HEK293 (cell line): ENCODE measurements around the gene TRMT13.
"Not testable (repeated sequence)": the region's sequence is repeated elsewhere in the genome, so short reads cannot be mapped to it uniquely, and the experiment has no call there.

Experiments used
- CTCF ChIA-PET: fragments of 350-600 bp; formaldehyde crosslinking; extraction: SDS; loops from one replicate; lab custom pipeline; 2021; ENCODE audit warnings: antibody characterized with exemption; lab: Yijun Ruan, JAX
- POLR2A ChIA-PET: fragments of 300-600 bp; formaldehyde crosslinking; extraction: SDS; loops from one replicate; lab custom pipeline; 2020; ENCODE audit warnings: antibody characterized with exemption, inconsistent platforms; lab: Yijun Ruan, JAX
- H3K27ac ChIP-seq: fragments of 200-500 bp; sonication (Bioruptor generic); 2 replicates; pipeline ENCODE4 v1.5.1; 2014; ENCODE audit warnings: low read depth, low read length, control low read depth, inconsistent platforms; ENCODE audit errors: extremely low read depth
- H3K36me3 ChIP-seq, 2 experiments: fragments of 200-500 bp in 1 of 2; sonication (Bioruptor generic) in 1 of 2; 1 replicate in 1 of 2; 2 replicates in 1 of 2; pipeline ENCODE4 v1.5.1; 2014 to 2017; ENCODE audit warnings: inconsistent platforms in 2 of 2, low read length in 2 of 2; ENCODE audit not compliant: control insufficient read depth in 2 of 2, insufficient read depth in 1 of 2
- H3K4me1 ChIP-seq: fragments of 200-500 bp; sonication (Bioruptor generic); 2 replicates; pipeline ENCODE4 v1.5.1; 2014; ENCODE audit warnings: mild to moderate bottlenecking, low read length, inconsistent platforms; ENCODE audit not compliant: control insufficient read depth, insufficient read depth
- H3K4me3 ChIP-seq: 2 replicates; pipeline ENCODE4 v1.5.1; 2011; ENCODE audit warnings: low read depth, mild to moderate bottlenecking, control low read depth, low read length, moderate library complexity
- H3K9me3 ChIP-seq: fragments of 200-500 bp; sonication (Bioruptor generic); 2 replicates; pipeline ENCODE4 v1.5.1; 2014; ENCODE audit warnings: low read depth, low read length, inconsistent platforms; ENCODE audit not compliant: control insufficient read depth, insufficient read depth
- OSR2 ChIP-seq: fragments of 450-650 bp; formaldehyde crosslinking; IDR thresholded peaks from 2 replicates; pipeline ENCODE4 v1.5.1; 2016; ENCODE audit warnings: missing biosample characterization, missing genetic modification characterization
- SP7 ChIP-seq: fragments of 450-650 bp; formaldehyde crosslinking; IDR thresholded peaks from 2 replicates; pipeline ENCODE4 v1.5.1; 2016; ENCODE audit warnings: missing biosample characterization, missing genetic modification characterization
- ZNF223 ChIP-seq: fragments of 450-650 bp; formaldehyde crosslinking; IDR thresholded peaks from 2 replicates; pipeline ENCODE4 v1.5.1; 2016; ENCODE audit warnings: missing biosample characterization, missing genetic modification characterization
- ZNF501 ChIP-seq: fragments of 450-650 bp; formaldehyde crosslinking; IDR thresholded peaks from 2 replicates; pipeline ENCODE4 v1.5.1; 2016; ENCODE audit warnings: missing biosample characterization, missing genetic modification characterization
- ZNF76 ChIP-seq: fragments of 450-650 bp; formaldehyde crosslinking; IDR thresholded peaks from 2 replicates; pipeline ENCODE4; 2016; ENCODE audit warnings: low read depth, missing biosample characterization, missing genetic modification characterization, borderline replicate concordance
- TF ChIP-seq, protein P1 (sequence below): fragments of 450-650 bp; formaldehyde crosslinking; IDR thresholded peaks from 2 replicates; pipeline ENCODE4 v1.5.1; 2016; ENCODE audit warnings: missing biosample characterization, missing genetic modification characterization, borderline replicate concordance
- TF ChIP-seq, protein P2 (sequence below): fragments of 450-650 bp; formaldehyde crosslinking; IDR thresholded peaks from 2 replicates; pipeline ENCODE4 v1.5.1; 2016; ENCODE audit warnings: missing biosample characterization, missing genetic modification characterization

The TRMT13 gene

DNA sequence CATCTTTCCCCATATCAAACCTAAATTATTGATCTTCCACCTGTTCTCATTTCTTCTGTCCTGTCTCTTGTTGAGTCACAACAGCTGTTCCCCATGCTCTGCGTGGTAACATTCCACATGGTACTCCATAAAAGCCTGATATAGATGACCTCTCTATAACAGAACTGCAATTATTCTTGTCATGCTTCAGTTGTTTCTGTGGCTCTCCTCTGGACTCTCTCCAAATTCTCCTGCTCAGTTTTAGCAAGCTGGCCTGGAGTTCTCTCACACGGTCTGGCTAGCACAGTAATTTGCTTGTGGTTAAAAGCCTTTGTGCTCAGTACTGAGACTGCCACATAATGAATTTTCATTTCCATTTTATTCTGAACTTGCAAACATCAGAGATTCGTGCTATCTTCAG lies 55.7 kb downstream of the TRMT13 start (continued):
- TF ChIP-seq, protein P1, sequence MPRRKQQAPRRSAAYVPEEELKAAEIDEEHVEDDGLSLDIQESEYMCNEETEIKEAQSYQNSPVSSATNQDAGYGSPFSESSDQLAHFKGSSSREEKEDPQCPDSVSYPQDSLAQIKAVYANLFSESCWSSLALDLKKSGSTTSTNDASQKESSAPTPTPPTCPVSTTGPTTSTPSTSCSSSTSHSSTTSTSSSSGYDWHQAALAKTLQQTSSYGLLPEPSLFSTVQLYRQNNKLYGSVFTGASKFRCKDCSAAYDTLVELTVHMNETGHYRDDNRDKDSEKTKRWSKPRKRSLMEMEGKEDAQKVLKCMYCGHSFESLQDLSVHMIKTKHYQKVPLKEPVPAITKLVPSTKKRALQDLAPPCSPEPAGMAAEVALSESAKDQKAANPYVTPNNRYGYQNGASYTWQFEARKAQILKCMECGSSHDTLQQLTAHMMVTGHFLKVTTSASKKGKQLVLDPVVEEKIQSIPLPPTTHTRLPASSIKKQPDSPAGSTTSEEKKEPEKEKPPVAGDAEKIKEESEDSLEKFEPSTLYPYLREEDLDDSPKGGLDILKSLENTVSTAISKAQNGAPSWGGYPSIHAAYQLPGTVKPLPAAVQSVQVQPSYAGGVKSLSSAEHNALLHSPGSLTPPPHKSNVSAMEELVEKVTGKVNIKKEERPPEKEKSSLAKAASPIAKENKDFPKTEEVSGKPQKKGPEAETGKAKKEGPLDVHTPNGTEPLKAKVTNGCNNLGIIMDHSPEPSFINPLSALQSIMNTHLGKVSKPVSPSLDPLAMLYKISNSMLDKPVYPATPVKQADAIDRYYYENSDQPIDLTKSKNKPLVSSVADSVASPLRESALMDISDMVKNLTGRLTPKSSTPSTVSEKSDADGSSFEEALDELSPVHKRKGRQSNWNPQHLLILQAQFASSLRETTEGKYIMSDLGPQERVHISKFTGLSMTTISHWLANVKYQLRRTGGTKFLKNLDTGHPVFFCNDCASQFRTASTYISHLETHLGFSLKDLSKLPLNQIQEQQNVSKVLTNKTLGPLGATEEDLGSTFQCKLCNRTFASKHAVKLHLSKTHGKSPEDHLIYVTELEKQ (tag by site-specific recombination): 0 out of 2 replicates have a peak, but pooled peaks have one; percentile 47
- peak; percentile 55; the same call in 1 of the 2 replicates for TF ChIP-seq OSR2
- TF ChIP-seq SP7: peak; percentile 87
- no peak for TF ChIP-seq ZNF501

DNA sequence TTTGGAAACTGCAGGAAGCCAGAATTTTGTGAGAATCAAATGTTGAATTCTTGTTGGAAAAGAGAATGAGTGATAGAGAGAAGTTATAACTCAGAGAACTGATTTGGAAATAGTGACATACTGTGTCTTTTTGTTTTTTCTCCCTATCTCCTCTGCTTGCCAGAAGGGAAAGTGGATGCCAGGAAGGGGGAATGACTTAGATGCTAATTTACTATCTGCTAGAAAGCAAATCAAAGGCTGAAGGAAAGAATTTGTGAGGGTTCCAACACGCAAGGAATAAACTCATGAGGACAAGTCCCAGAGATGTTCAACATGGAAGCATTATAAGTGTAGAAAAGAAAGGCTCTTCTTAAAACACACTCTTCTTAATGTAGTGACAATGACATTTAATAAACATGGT lies 65.6 kb downstream of the TRMT13 start:
- Histone ChIP-seq H3K4me3 (no peak overlapping the region), H3K9me3 (no peaks in the 10 kb centered on the region), H3K27ac (no peak overlapping the region), H3K4me1 (no peaks in the 10 kb centered on the region), H3K36me3 (peaks cover 12 to 44% of the 10 kb centered on the region in 2 experiments)
- ChIA-PET POLR2A (interaction anchor here (0.6 kb wide), 1 partner anchor 260 kb away, joined by 3 read pairs; no protein-coding TSS in a partner anchor), CTCF (no interaction called here)
- TF ChIP-seq ZNF76 (tag by site-specific recombination) (no peak), ZNF223 (tag by site-specific recombination) (no peak)
- TF ChIP-seq, protein P2, sequence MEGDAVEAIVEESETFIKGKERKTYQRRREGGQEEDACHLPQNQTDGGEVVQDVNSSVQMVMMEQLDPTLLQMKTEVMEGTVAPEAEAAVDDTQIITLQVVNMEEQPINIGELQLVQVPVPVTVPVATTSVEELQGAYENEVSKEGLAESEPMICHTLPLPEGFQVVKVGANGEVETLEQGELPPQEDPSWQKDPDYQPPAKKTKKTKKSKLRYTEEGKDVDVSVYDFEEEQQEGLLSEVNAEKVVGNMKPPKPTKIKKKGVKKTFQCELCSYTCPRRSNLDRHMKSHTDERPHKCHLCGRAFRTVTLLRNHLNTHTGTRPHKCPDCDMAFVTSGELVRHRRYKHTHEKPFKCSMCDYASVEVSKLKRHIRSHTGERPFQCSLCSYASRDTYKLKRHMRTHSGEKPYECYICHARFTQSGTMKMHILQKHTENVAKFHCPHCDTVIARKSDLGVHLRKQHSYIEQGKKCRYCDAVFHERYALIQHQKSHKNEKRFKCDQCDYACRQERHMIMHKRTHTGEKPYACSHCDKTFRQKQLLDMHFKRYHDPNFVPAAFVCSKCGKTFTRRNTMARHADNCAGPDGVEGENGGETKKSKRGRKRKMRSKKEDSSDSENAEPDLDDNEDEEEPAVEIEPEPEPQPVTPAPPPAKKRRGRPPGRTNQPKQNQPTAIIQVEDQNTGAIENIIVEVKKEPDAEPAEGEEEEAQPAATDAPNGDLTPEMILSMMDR (tag by site-specific recombination): no peak

DNA sequence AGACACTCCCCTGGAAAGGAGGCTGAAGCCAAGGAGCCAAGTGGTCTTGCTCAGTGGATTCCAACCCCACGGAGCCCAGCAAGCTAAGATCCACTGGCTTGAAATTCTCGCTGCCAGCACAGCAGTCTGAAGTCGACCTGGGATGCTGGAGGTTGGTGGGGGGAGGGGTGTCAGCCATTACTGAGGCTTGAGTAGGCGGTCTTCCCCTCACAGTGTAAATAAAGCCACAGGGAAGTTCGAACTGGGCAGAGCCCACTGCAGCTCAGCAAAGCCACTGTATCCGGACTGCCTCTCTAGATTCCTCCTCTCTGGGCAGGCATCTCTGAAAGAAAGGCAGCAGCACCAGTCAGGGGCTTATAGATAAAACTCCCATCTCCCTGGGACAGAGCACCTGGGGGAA lies 67.1 kb downstream of the TRMT13 start:
- H3K9me3 ChIP-seq, H3K4me3 ChIP-seq, POLR2A ChIA-PET, CTCF ChIA-PET, H3K27ac ChIP-seq, H3K4me1 ChIP-seq: not testable (repeated sequence)
- H3K36me3 ChIP-seq: peaks cover 3 to 44% of the 10 kb centered on the region in 2 experiments
